HEK293 (cell line): ENCODE measurements around the gene STK16.

Source experiments
- YY1 ChIP-seq: fragments of 450-650 bp; formaldehyde crosslinking; IDR thresholded peaks from 2 replicates; pipeline ENCODE4 v1.5.1; 2018; ENCODE audit warnings: missing biosample characterization, missing genetic modification characterization
- ZFP37 ChIP-seq: fragments of 450-650 bp; formaldehyde crosslinking; IDR thresholded peaks from 2 replicates; pipeline ENCODE4 v1.5.1; 2016; ENCODE audit warnings: missing biosample characterization, missing genetic modification characterization
- ZNF138 ChIP-seq: fragments of 450-650 bp; formaldehyde crosslinking; IDR thresholded peaks from 2 replicates; pipeline ENCODE4 v1.5.1; 2016; ENCODE audit warnings: missing biosample characterization, missing genetic modification characterization, borderline replicate concordance
- ZNF555 ChIP-seq: fragments of 450-650 bp; formaldehyde crosslinking; conservative IDR thresholded peaks from 2 replicates; pipeline ENCODE4 v1.5.1; 2017; ENCODE audit warnings: missing biosample characterization, mild to moderate bottlenecking, missing genetic modification characterization, inconsistent platforms
- ZNF585B ChIP-seq: fragments of 450-650 bp; formaldehyde crosslinking; IDR thresholded peaks from 2 replicates; pipeline ENCODE4 v1.5.1; 2016; ENCODE audit warnings: missing biosample characterization, missing genetic modification characterization
- ZNF600 ChIP-seq: fragments of 450-650 bp; formaldehyde crosslinking; IDR thresholded peaks from 2 replicates; pipeline ENCODE4 v1.5.1; 2016; ENCODE audit warnings: missing biosample characterization, missing genetic modification characterization
- ZNF660 ChIP-seq: fragments of 450-650 bp; IDR thresholded peaks from 2 replicates; pipeline ENCODE4 v1.5.1; 2018; ENCODE audit warnings: missing biosample characterization, mild to moderate bottlenecking, missing genetic modification characterization
- TF ChIP-seq, protein P1 (sequence below): fragments of 450-650 bp; formaldehyde crosslinking; IDR thresholded peaks from 2 replicates; pipeline ENCODE4 v1.5.1; 2017; ENCODE audit warnings: missing biosample characterization, missing genetic modification characterization
- TF ChIP-seq, protein P2 (sequence below): fragments of 450-650 bp; formaldehyde crosslinking; IDR thresholded peaks from 2 replicates; pipeline ENCODE4 v1.5.1; 2016; ENCODE audit warnings: missing biosample characterization, missing genetic modification characterization
- TF ChIP-seq, protein P3 (sequence below): fragments of 450-650 bp; formaldehyde crosslinking; IDR thresholded peaks from 2 replicates; pipeline ENCODE4 v1.5.1; 2016; ENCODE audit warnings: missing biosample characterization, missing genetic modification characterization

DNA sequence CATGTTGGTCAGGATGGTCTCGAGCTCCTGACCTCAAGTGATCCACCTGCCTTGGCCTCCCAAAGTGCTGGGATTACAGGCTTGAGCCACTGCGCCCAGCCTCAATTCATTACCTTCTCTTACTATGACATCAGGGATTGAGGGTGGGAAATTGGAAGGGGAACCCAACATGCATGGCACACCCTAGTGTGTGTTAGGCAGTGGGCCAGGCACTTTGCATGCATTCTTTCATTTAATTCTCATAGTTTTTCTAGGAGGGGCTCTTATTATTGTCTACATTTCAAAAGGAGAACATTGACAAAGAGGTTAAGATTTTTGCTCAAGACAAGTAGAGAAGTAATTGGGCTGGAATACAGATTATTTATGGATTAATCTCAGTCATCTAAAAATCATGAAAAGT lies 23.0 kb downstream of the STK16 start:
- TF ChIP-seq, protein P1, sequence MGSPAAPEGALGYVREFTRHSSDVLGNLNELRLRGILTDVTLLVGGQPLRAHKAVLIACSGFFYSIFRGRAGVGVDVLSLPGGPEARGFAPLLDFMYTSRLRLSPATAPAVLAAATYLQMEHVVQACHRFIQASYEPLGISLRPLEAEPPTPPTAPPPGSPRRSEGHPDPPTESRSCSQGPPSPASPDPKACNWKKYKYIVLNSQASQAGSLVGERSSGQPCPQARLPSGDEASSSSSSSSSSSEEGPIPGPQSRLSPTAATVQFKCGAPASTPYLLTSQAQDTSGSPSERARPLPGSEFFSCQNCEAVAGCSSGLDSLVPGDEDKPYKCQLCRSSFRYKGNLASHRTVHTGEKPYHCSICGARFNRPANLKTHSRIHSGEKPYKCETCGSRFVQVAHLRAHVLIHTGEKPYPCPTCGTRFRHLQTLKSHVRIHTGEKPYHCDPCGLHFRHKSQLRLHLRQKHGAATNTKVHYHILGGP = no peak
- TF ChIP-seq ZFP37 (tag by site-specific recombination) = no peak
- TF ChIP-seq, protein P2, sequence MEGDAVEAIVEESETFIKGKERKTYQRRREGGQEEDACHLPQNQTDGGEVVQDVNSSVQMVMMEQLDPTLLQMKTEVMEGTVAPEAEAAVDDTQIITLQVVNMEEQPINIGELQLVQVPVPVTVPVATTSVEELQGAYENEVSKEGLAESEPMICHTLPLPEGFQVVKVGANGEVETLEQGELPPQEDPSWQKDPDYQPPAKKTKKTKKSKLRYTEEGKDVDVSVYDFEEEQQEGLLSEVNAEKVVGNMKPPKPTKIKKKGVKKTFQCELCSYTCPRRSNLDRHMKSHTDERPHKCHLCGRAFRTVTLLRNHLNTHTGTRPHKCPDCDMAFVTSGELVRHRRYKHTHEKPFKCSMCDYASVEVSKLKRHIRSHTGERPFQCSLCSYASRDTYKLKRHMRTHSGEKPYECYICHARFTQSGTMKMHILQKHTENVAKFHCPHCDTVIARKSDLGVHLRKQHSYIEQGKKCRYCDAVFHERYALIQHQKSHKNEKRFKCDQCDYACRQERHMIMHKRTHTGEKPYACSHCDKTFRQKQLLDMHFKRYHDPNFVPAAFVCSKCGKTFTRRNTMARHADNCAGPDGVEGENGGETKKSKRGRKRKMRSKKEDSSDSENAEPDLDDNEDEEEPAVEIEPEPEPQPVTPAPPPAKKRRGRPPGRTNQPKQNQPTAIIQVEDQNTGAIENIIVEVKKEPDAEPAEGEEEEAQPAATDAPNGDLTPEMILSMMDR (tag by site-specific recombination) = no peak
- TF ChIP-seq ZNF585B (tag by site-specific recombination) = no peak
- no peak for TF ChIP-seq ZNF600
- TF ChIP-seq, protein P3, sequence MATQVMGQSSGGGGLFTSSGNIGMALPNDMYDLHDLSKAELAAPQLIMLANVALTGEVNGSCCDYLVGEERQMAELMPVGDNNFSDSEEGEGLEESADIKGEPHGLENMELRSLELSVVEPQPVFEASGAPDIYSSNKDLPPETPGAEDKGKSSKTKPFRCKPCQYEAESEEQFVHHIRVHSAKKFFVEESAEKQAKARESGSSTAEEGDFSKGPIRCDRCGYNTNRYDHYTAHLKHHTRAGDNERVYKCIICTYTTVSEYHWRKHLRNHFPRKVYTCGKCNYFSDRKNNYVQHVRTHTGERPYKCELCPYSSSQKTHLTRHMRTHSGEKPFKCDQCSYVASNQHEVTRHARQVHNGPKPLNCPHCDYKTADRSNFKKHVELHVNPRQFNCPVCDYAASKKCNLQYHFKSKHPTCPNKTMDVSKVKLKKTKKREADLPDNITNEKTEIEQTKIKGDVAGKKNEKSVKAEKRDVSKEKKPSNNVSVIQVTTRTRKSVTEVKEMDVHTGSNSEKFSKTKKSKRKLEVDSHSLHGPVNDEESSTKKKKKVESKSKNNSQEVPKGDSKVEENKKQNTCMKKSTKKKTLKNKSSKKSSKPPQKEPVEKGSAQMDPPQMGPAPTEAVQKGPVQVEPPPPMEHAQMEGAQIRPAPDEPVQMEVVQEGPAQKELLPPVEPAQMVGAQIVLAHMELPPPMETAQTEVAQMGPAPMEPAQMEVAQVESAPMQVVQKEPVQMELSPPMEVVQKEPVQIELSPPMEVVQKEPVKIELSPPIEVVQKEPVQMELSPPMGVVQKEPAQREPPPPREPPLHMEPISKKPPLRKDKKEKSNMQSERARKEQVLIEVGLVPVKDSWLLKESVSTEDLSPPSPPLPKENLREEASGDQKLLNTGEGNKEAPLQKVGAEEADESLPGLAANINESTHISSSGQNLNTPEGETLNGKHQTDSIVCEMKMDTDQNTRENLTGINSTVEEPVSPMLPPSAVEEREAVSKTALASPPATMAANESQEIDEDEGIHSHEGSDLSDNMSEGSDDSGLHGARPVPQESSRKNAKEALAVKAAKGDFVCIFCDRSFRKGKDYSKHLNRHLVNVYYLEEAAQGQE (tag by site-specific recombination) = no peak
- TF ChIP-seq ZNF138 (tag by site-specific recombination) = no peak
- no peak for TF ChIP-seq ZNF660 (tag by site-specific recombination)
- no peak for TF ChIP-seq ZNF555
- TF ChIP-seq YY1 (tag by site-specific recombination) = no peak
